CD4-positive, alpha-beta T cell treated with Interleukin-15 for 1 hour (primary cell): ENCODE results near the gene YIPF5.
A peak's percentile ranks its signal among the peaks of the same experiment; 100 is the strongest.

Experiments
- DNase-seq: peaks from one replicate; pipeline ENCODE4 v3.0.0-alpha.2; 2020

The YIPF5 gene

GRCh38 chr5:144170276-144171024 is at the start of gene YIPF5, which contains the start of gene KCTD16:
Gene YIPF5, minus strand, starts transcription at chr5:144170659. Its CDS starts 704 bp downstream, at chr5:144169955.
Gene KCTD16, plus strand, starts transcription at chr5:144170873.
- peak; percentile 98 for DNase-seq

DNA sequence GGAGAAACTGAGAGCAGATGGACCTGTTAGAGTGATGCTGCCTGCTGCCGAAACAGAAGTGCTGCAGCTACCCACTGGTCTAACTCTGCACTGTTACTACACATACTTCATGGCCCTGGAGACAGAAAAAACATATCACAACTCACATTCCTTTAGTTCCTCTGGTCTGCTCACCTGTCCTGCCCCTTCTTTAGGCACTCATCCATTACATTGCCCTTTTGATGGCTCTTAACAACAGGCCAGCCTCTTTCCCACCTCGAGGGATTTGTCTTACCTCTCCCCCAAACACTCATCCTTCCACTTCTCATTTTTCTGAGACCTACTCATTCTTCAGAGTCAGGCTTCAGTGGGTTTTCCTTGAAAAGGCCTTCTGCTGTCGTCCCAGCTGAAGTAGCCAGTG is 49.4 kb upstream of the YIPF5 start:
- DNase-seq: no peak

- no peak for DNase-seq
Measured at GRCh38 chr5:144210655-144211054, 40.2 kb upstream of the YIPF5 start.

GRCh38 chr5:144209361-144209760 is 38.9 kb upstream of the YIPF5 start:
- no peak for DNase-seq

DNA sequence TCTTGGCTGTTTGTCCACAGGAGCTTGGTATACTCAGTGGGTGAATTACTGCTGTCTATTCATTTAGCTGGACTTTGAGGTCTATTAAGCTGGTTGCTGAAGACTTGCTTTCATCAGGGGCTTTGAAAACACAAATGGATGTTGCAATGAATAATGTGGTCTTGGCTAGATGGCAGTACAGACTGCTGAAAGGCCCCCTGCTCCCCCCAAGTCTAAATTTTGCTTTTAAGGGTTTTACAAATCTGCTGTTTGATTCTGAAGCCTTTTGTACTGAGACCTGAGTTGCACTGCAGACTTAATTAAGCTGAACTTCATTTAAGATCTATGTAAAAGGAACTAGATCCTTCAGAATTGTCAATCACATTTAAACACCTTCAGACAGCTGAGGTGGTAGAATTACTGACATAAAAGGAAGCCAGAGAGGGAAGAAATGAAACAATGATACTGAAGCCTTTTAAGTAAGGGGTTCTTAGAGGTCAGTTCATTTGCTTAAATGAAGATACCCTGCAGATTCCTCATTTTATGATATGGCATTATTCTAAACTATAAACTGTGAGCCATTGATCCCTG is 37.5 kb upstream of the YIPF5 start:
- DNase-seq: no peak

DNA sequence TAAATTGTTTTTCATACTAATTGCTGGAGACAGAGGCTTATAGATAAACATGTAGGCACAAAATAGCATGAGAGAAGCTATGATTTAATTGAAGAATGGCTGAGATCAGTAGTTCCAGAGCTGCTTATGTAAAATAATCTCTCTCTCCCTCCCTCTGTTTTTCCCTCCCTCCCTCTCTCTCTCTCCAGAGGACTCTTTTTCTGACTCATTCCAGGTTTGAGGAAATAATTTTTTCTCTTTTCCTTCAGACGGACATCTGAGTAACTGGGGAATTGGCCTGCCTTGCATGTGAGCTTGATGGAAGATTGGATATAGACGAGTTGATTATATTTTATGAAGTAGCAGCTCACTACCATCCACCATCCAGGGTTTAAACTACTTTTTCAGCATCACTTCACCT is 35.7 kb upstream of the YIPF5 start:
- DNase-seq: no peak

DNA sequence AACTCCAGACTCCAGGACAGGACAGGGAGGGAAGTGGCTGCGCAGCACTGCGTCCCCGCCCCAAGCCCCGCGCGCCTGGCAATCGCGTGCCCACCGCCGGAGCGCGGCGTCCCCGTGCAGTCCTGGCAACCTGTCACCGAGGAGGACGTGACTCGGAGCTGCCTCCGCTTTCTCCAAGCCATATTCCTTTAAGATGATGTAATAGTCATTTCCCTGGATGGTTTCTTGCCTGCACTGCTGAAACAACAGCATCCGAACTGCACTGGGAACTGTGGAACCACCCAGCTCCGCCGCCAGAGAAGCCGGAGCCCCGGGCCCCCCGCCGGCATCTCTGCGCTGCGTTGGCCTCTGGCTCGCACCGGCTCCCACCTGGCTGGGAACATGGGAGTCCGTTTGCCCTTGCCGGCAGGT is 34.7 kb upstream of the YIPF5 start:
- no peak for DNase-seq

DNA sequence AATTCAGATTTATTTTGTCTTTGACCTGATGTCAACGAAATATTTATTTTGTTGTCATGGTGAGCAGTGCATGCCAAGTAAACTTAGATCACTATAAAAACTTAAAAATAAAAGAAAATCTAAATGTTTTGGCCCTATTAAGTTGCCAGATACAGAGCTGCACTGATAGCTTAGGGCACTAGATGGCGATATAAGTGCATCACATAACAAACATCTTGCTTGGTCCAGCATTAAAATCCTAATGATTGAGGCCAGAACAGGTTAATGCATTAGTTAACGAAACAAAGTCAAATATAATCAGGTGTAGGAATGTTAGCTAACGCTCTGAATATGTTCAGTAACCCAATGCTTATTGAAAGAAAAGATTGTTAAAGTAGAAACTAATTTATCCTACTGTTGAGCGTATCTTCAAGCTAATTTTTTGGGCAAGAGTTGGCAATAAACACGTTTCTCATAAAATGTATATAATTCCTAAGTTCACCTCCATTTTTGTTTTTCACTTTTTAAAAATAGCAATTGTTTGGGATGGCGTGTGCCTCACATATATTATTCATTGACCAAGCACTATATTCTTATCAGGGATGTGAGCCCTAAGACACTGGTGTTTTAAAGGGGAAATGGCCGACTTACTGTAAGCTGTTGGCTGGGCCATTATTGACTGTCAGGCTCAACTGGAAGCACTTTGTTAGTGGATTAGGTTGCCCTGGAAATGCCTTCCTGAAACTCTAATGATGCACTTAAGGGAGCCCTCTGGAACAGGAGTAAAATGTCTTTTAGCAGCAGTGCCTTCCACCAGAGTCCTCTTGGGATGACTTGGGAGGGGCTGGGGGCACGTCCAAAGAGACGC is 33.5 kb upstream of the YIPF5 start:
- no peak for DNase-seq

GRCh38 chr5:144202726-144203125 is 32.3 kb upstream of the YIPF5 start:
- no peak for DNase-seq

GRCh38 chr5:144202072-144202471 is 31.6 kb upstream of the YIPF5 start:
- DNase-seq: no peak

DNA sequence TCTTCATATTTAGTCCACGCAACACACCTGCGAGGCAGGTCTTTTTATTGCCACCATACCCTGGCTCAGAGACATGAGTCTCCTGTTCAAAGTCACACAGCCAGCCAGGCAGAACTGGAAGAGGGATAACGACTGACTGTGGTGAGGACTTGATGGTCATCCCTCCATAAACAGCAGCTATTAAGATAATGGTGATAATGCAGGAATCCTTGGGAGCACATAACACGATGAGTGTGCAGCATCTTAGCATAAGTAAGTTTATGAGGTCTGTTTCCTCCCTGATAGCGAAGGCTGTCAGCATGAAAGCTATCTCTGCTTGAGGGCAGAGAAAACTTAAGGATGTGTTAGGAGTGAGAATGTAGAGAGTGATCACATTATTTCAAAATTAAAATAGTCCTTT is 31.1 kb upstream of the YIPF5 start:
- DNase-seq: no peak

DNA sequence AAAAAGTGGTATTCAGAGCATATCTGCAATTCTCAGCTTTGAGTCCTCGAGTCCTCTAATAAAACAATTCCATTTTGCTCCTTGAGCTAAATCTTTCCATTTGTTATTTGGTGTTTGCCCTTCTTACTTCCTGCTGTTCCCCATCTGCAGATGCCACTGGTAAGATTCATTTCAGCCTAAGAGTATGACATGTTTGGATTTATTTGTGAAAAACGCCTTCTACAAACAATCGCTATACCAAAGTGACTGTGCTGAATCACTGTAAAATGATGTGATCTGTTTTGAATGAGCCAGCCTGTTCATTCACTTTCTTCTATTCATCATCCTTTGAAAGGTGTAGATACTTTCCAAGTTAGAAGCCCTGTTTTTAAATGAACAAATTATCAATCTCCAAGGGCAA is 27.9 kb upstream of the YIPF5 start:
- no peak for DNase-seq

- DNase-seq: no peak
Measured at GRCh38 chr5:144196612-144197011, 26.2 kb upstream of the YIPF5 start.

GRCh38 chr5:144195448-144195847 is 25.0 kb upstream of the YIPF5 start:
- DNase-seq: no peak

DNA sequence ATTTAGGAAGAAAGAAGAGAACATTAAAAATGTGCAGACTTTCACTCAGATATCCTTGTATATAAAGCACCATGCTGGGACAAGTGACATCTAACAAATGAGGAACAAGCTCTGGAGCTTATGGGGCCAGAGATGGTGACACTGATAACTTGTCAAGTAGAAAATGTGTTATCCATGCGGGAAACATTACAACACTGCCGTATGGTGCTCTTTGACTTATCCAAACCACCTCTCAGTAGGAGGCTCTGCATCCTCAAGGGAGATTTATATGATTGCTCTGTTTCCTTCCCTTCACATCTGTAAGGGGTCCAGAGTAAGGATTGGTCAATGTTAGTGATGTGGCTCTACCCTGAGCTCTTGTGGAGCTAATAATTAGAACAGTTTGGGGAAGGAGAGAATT is 23.7 kb upstream of the YIPF5 start:
- DNase-seq: no peak

GRCh38 chr5:144192661-144193060 is 22.2 kb upstream of the YIPF5 start:
- DNase-seq: no peak

DNA sequence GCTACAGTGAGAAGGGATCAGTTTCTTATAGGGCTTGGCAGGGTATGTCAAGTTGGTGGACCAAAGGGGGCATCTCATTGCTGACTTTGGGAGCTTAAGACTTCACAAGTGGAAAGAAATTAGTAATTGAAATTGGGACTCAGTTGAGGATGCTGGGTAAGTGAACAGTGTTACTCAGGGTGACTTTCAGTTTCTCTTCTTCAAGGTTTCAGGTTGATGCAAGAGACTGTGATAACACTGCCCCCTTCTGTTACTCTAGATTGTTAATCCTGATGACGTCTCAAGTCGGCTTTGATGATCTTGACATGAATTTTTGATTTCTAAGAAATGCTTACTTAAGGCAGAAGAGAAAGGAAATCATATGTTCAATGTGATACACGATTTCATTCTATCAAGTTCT is 21.5 kb upstream of the YIPF5 start:
- peak; percentile 52 for DNase-seq

DNA sequence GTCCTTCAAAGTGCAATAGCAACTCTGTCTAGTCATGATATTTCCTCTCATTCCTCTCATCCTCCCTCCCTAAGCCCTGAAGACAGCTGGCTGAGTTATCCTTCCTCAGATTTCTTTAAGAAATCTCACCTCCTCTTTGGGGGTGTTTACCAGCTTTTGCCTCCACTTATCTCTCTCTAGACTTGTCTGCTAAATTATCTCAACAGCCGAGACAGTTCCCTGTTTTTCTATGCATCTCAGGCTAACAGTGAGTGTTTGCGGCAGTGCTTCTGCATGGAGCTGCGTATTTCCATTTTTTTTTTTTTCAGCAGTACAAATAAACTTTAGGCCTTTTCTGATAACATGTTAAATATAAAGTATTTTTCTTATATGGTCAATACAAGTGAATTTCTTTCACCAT is 21.1 kb upstream of the YIPF5 start:
- DNase-seq: no peak

GRCh38 chr5:144189800-144190429 is 19.5 kb upstream of the YIPF5 start:
- DNase-seq: peak; percentile 88

DNA sequence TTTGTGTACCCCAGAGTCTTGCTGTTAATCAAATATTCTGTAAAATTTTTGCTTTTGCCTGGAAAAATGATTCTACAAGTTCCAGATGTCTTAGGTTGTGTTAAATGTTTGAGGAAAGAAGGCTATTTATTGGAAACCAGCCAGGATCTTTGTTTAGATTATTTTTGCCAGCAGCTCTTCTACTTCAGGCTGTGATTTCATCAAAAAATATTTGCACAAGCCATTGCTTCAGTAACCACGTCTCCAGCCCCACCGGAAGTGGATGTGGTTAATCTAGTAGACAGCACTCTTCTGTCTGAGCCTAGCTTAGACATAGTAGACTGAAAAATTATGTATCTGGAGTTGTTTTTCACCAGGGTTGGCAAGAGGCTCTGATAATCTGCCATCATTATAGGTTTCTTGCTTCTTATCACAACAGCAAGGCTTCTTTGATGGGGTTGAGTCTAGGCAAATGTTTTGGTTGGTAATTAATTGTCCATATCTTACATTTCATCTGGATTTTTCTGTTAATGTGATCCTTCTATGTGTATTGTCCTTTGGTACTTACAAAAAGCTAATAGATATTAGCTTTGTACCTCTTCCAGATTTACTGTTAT is 17.3 kb upstream of the YIPF5 start:
- peak; percentile 88 for DNase-seq

- DNase-seq: no peak
Measured at GRCh38 chr5:144183254-144183889, 12.9 kb upstream of the YIPF5 start.

- DNase-seq: no peak
Measured at GRCh38 chr5:144179226-144179625, 8.8 kb upstream of the YIPF5 start.
